Measurements from ENCODE around the gene CERK.

The CERK gene

GRCh38 chr22:46699091-46699490, 39.0 kb downstream of the CERK start:
- DNase-seq (ENCODE audit: low spot score) = no peak

DNA sequence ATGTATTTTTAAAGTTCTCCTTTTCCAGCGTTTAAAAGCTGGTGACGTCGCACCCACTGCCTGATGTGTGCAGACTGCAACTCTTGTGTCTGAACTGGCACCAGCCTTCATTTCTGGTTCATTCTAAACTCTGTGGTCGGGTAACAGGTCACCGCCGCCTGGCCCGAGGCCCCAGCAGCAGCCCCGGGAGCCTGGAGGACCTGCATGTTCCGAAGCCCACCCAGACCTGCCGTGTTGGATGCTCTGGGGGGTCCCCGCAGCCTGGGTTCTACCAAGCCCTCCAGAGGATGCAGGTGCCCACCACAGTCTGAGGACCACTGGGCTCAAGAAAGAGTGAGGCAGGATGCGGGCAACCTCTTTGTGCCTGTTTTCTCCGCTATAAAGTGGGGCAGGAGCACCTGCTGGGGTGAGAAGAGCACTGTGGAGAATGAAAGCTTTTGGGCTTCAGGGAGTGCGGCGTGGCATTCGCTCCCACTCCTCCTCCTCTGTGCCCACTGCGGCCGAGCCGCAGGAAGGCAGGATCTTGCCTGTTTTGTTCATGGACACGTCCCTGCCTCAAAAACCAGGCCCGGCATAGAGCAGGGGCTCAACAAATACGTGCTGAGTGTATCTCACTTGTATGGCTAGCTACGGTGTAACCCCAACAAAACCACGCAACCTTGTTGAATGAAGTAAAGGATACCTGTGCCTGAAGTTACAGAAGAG, 40.1 kb downstream of the CERK start:
- no peak for DNase-seq (ENCODE audit: low spot score)

GRCh38 chr22:46696614-46697013, 41.4 kb downstream of the CERK start:
- no peak for DNase-seq (ENCODE audit: low spot score)

DNA sequence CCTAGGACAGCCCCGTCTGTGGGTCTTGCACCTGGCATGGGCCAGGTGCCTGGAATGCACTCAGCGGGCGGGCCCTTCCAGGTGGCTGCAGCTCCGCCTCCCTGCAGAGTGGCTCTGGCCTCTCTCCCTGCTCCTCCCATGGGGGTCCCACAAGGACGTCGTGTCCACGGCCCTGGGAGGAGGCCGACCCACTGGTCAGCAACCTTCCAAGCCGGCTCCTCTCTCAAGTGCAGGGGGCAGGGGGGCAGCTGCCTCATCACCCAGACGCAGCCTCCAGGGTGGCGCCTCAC, 41.9 kb downstream of the CERK start:
- no peak for DNase-seq (ENCODE audit: low spot score)

- DNase-seq (ENCODE audit: low spot score) = no peak
Measured at GRCh38 chr22:46695346-46696228, 42.5 kb downstream of the CERK start.

DNA sequence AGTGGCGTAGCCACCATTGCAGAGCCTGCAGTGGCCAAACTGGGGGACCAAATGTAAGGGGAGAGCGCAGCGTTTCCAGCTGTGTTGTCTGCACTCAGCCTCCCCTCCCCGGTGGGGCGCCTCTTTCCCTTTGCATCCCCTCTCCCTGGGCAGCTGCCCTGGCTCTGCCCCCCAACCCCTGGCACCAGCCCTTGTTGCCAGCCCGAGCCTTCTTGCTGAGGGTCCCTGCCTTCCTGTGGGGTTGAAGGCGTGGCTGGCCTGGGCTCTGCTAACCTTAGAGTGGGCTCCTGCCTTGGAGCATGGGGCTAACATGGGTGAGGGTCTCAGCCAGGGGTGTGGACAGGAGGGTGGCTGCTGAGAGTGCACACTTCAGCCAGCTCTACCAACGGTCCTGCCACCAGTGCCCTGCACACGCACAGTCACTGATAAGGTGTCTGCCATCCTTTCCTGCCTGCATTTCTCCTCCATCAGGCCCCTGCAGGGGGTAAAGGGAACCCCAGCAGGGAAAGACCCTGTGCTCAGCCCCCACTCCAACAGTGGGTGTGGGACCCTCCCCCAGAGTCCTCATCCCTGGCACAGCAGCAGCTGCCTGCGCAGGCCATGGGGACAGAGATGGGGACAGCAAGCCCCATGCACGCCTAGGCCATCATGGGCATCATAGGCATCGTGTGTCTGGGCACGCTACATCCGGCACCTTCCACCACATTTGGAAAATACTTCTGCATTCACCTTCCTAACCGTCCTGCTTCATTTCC, 43.5 kb downstream of the CERK start:
- DNase-seq (ENCODE audit: low spot score) = no peak

DNA sequence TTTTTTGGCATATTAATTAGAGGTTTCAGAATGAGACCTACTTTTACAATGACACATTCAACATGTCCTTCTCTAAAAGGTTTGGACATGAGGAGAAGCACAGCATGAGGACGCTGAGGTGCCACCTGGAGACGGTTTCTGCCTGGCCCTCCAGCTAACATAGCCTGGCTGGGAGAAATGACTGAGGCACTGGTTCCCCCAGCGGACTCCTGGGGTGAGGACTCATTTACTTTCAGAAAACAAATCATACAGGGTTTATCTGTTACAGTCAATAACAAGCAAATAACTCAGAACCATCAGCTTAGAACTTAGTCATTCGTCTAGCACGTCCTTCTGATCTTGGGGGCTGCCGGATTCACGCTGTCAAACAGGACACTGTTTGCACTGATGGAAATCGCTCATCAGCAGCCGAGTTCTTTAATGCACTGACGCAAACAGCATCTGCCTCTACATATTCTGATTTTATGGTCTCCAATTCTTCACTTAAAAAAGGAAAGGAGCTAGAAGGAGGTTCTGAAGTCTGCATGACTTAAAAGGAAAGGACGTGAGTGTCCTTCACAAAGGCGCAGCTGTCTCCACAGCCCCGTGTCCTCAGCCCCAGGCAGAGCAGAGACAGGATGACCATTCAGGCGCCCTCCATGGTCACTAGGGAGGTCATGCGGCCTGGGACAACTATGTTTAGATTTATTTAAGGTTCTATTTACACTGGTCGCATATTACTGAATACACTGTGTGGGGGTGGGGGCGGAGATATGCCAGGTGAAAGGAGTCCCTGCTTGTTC, 44.2 kb downstream of the CERK start:
- no peak for DNase-seq (ENCODE audit: low spot score)

GRCh38 chr22:46691571-46691970, 46.5 kb downstream of the CERK start:
- no peak for DNase-seq (ENCODE audit: low spot score)

DNA sequence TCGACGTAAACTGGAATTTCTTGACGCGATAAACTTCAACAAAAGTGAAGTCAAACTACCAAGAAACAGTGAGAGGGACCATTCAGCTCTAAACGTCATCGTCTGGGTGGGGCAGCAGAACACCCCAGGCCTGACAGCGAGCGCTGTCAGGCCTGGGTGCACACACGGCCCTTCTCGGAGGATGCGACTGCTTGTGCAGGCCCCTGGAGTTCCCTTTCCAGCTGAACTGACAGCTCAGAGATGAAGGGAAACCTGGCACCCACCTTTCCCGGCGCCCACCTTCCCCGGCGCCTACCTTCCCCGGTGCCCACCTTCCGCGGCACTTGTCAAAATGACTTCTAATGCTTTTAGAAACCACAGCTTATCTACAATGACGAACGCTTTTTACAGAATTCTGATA, 47.9 kb downstream of the CERK start:
- DNase-seq (ENCODE audit: low spot score) = no peak

GRCh38 chr22:46688949-46689348, 49.1 kb downstream of the CERK start:
- no peak for DNase-seq (ENCODE audit: low spot score)

GRCh38 chr22:46687460-46687859, 50.6 kb downstream of the CERK start:
- DNase-seq (ENCODE audit: low spot score) = no peak

DNA sequence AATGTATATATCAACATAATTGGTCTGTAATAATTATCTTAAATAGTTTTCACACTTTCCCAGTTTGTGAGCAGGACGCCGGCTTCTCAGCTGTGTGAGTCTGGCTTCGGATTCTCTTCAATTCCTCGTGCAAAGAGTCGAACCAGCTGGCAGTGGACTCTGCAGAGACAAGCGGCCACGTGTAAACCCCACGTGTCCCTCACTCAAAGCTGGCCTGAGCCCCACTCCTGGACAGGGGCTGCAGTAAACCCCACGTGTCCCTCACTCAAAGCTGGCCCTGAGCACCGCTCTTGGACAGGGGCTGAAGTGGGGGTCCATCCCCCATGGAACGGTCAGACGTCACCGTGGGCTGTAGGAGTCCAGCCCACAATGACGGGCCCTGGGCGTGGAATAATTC, 51.0 kb downstream of the CERK start:
- DNase-seq (ENCODE audit: low spot score) = no peak

- no peak for DNase-seq (ENCODE audit: low spot score)
Measured at GRCh38 chr22:46686221-46687047, 51.6 kb downstream of the CERK start.

- DNase-seq (ENCODE audit: low spot score) = no peak
Measured at GRCh38 chr22:46684706-46685105, 53.3 kb downstream of the CERK start.

GRCh38 chr22:46682011-46682731, 55.9 kb downstream of the CERK start:
- no peak for DNase-seq (ENCODE audit: low spot score)

DNA sequence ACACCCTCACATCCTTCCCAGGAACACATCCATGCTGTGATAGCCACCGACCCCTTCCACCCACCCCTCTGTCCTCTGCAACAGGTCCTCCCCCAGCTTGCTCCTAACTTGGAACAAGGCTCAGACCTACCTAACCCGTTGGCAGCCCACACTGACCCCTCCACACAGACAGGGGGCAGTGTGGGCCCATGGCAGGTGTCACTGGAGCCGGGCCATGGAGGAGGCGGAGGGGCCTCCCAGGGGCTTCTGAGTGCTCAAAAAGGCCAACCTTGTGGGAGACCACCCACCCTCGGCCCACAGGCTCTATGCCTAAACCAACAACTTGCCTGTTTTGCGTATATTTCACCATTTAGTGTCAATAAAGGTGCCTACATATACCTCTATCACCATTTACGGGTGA, 57.0 kb downstream of the CERK start:
- DNase-seq (ENCODE audit: low spot score) = no peak

DNA sequence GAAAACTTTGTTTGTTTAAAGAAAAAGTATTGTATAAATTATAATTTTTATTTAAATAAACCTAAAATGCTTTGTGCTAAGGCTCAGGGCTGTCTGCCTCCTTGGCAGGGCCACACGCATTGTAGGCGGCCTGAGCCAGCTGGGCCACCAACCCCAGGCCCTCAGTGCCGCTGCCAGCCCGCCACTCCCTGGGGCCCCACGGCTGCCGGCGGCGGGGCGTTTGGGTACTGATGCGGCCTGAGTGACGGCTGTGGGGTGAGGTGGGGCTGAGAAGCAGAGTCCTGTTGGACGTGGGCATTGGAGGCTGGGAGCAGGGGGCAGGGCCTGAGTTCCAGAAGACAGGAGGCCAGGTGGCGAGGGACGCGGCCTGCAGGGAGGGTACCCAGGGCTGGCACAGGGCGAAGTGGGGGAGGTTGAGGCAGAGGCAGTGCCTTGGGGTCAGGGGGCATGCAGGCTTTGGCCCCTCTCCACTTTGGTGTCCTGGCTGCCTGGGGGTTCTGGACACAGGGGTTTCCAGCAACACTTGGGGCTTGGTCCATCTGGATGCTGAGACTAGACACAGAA, 58.3 kb downstream of the CERK start:
- DNase-seq (ENCODE audit: low spot score) = no peak

DNA sequence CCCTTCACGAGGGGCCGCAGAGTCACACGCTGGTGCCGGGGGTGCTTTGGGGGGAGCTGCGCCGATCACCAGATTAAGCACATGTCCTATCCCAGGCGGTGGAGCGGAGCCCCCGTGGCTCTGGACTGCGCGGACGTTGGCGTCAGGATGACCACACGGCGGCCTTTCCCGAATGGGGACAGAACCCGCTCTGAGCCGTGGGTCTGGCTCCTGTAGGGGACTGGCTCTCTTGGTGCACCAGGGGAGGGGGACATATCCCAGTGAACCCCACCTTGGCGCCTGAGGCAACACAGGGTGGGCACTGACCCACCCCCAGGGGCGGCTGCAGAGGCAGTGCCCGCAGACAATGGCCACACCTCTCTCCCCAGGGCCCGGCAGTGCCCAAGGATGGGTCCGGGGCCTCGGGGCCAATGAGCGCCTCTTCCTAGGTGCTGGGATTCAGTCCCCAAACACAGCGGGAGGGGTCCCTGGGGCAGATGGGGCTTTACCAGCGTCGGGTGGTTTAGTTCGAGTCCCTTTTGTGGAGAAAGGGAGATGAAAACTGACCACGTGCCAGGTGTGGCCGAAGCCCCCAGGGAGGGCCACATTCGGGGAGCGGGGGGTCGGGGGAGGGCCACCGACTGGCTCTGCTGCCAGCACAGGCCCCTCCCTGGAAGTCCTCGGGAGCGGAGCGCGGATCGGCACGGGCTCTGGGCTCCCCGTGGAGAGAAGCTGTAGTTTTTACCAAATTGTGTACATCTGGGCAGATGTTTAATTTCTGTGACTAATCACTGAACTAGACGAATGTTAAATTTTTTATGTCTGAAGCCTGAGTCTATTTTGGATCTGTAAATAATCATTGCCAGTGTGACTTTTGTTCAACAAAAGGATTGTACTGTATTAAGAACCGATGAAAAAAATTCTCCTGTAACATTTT, 59.0 kb downstream of the CERK start:
- no peak for DNase-seq (ENCODE audit: low spot score)

DNA sequence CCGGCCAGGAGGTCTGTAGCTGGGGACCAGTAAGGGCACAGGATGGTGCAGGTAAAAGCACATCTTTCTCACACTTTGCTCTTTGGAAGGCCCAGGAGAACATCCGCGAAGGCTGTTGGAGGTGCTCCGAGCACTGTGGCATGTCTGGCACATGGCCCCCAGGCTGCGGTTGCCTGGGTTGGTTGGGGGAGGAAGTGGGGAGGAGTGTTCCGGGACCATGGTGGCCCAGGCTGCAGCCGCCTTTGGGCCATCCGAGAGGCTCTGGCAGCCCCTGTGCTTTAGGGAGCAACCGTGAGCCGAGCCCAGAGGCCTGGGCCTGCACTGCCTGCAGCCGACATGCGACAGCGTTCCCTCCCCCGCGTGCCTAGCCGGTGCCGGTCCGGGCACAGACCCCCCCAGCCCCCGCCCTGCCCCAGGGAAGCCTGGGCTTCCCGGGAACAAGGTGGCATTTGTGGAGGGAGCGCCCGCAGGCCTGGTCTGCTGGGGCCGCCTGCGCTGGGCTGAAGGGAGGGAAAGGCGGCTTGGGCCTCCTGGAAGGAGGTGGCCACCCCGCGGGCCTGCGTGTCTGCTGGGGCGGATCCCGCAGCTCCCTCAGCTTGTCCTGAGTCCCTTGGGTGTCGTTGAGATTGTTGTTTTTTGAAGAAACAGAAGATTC, 59.9 kb downstream of the CERK start:
- DNase-seq (ENCODE audit: low spot score) = no peak
